ENCODE results near the gene MTARC2.

MTARC2 gene

DNA sequence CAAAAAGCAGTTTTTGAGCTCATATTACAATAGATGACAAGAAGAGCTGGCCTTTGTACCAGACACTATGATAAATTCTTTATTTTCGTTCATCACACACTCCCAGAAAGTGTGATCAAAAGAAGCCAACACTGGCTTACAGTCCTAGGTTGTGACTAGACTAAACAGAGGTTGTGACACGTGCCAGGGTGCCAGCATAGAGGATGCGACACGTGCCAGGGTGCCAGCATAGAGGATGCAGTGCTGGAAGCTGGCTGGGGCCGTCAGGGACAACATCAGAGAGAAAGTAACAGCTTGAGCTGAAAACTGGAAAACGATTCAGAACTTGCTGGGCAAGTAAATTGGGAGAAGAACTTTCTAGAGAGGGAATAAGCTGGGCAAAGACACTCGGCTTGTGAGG lies 40.8 kb downstream of the MTARC2 start:
- H3K9me3 ChIP-seq (ENCODE audit: insufficient read depth, low read depth, low read length): no peaks in the 10 kb centered on the region
- H3K27me3 ChIP-seq (ENCODE audit: insufficient read depth, low read length): no peaks in the 10 kb centered on the region
- H3K36me3 ChIP-seq (ENCODE audit: insufficient read depth, low read length): peaks cover 14% of the 10 kb centered on the region; the same call in 1 of the 2 replicates
- no peak overlapping the region for H3K4me3 ChIP-seq (ENCODE audit: low read length)
- H3K4me1 ChIP-seq (ENCODE audit: insufficient read depth, low read length): peaks cover 13% of the 10 kb centered on the region; the same call in 1 of the 2 replicates
- no peak overlapping the region for H3K27ac ChIP-seq (ENCODE audit: low read depth, low read length)
- H3K9ac ChIP-seq (ENCODE audit: low read depth, low read length): no peak overlapping the region
- WGBS: 94% methylated on average over 7 of the region's 7 CpGs

DNA sequence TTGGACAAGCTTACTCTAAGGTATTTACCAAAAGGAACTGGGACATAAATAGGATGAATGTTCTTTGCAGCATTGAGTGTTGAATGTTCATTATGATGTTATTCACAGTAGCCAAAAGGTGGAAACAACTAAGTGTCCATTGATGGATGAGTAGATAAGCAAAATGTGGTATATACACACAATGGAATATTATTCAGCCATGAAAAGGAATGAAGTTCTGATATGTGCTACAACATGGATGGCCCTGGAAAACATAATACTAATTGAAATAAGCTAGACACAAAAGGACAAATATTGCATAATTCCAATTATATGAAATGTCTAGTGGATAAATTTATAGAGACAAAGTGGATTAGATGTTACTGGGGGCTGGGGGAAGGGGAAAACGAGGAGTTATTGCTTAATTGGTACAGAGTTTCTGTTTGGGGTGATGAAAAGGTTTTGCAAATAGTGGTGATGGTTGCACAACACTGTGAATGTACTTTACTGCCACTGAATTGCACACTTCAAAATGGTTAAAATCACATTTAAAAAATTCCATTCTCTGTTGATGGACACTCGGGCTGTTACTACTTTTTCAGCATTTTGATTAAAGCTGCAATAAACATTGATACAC lies 41.5 kb downstream of the MTARC2 start:
- H3K9ac ChIP-seq (ENCODE audit: low read depth, low read length): no peak overlapping the region
- peaks cover 13% of the 10 kb centered on the region; the same call in 1 of the 2 replicates for H3K4me1 ChIP-seq (ENCODE audit: insufficient read depth, low read length)
- H3K4me3 ChIP-seq (ENCODE audit: low read length): no peak overlapping the region
- WGBS: 91% methylated on average over 2 of the region's 2 CpGs
- H3K27ac ChIP-seq (ENCODE audit: low read depth, low read length): no peak overlapping the region
- peaks cover 14% of the 10 kb centered on the region; the same call in 1 of the 2 replicates for H3K36me3 ChIP-seq (ENCODE audit: insufficient read depth, low read length)
- H3K27me3 ChIP-seq (ENCODE audit: insufficient read depth, low read length): no peaks in the 10 kb centered on the region
- no peaks in the 10 kb centered on the region for H3K9me3 ChIP-seq (ENCODE audit: insufficient read depth, low read depth, low read length)

DNA sequence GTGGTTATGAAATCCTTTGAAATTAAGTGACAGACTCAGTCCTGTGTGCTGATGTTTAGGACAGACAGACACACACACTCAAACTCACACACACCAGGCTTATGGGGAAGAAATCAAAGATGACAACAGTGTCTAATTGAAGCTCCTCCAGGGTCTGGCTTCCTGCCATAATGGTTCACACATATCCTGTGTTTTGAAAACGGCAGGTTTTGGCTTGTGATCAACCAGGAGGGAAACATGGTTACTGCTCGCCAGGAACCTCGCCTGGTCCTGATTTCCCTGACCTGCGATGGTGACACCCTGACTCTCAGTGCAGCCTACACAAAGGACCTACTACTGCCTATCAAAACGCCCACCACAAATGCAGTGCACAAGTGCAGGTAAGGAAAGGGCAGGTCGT lies 43.2 kb downstream of the MTARC2 start:
- H3K27ac ChIP-seq (ENCODE audit: low read depth, low read length): no peak overlapping the region
- no peaks in the 10 kb centered on the region for H3K4me1 ChIP-seq (ENCODE audit: insufficient read depth, low read length)

GRCh38 chr1:220791956-220792355 lies 43.8 kb downstream of the MTARC2 start:
- H3K27me3 ChIP-seq (ENCODE audit: insufficient read depth, low read length): no peaks in the 10 kb centered on the region
- no peak overlapping the region for H3K9ac ChIP-seq (ENCODE audit: low read depth, low read length)
- no peaks in the 10 kb centered on the region for H3K4me1 ChIP-seq (ENCODE audit: insufficient read depth, low read length)
- no peak overlapping the region for H3K4me3 ChIP-seq (ENCODE audit: low read length)
- WGBS: 94% methylated on average over 5 of the region's 5 CpGs
- H3K9me3 ChIP-seq (ENCODE audit: insufficient read depth, low read depth, low read length): no peaks in the 10 kb centered on the region
- no peak overlapping the region for H3K27ac ChIP-seq (ENCODE audit: low read depth, low read length)
- peaks cover 19% of the 10 kb centered on the region for H3K36me3 ChIP-seq (ENCODE audit: insufficient read depth, low read length)

More for the DNA sequence above, 43.2 kb downstream of the MTARC2 start:
- Histone ChIP-seq H3K9ac (ENCODE audit: low read depth, low read length) (no peak overlapping the region), H3K36me3 (ENCODE audit: insufficient read depth, low read length) (peaks cover 14% of the 10 kb centered on the region; the same call in 1 of the 2 replicates), H3K27me3 (ENCODE audit: insufficient read depth, low read length) (no peaks in the 10 kb centered on the region), H3K4me3 (ENCODE audit: low read length) (no peak overlapping the region), H3K9me3 (ENCODE audit: insufficient read depth, low read depth, low read length) (no peaks in the 10 kb centered on the region)
- WGBS: 96% methylated on average over 6 of the region's 6 CpGs

DNA sequence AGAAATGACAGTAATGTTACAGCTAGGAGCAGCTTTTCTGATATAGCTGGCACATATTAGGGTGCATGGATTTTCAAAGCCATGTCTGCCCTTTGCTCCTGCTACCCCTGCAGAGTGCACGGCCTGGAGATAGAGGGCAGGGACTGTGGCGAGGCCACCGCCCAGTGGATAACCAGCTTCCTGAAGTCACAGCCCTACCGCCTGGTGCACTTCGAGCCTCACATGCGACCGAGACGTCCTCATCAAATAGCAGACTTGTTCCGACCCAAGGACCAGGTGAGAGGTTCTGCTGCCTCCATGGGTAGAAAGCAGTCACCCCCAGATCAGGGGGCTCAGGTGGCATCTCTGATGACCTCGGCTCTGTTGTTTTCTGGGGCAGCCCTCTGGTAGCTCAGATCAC lies 48.4 kb downstream of the MTARC2 start:
- H3K9me3 ChIP-seq (ENCODE audit: insufficient read depth, low read depth, low read length): no peaks in the 10 kb centered on the region
- 93% methylated on average over 10 of the region's 10 CpGs for WGBS
- no peaks in the 10 kb centered on the region for H3K4me1 ChIP-seq (ENCODE audit: insufficient read depth, low read length)
- no peaks in the 10 kb centered on the region for H3K27me3 ChIP-seq (ENCODE audit: insufficient read depth, low read length)
- no peak overlapping the region for H3K9ac ChIP-seq (ENCODE audit: low read depth, low read length)
- H3K27ac ChIP-seq (ENCODE audit: low read depth, low read length): no peak overlapping the region
- H3K36me3 ChIP-seq (ENCODE audit: insufficient read depth, low read length): peaks cover 50% of the 10 kb centered on the region
- no peak overlapping the region for H3K4me3 ChIP-seq (ENCODE audit: low read length)

GRCh38 chr1:220797044-220797443 lies 48.9 kb downstream of the MTARC2 start:
- H3K9ac ChIP-seq (ENCODE audit: low read depth, low read length): no peak overlapping the region
- H3K36me3 ChIP-seq (ENCODE audit: insufficient read depth, low read length): peaks cover 51% of the 10 kb centered on the region
- no peaks in the 10 kb centered on the region for H3K9me3 ChIP-seq (ENCODE audit: insufficient read depth, low read depth, low read length)
- H3K4me3 ChIP-seq (ENCODE audit: low read length): no peak overlapping the region
- H3K27me3 ChIP-seq (ENCODE audit: insufficient read depth, low read length): no peaks in the 10 kb centered on the region
- H3K4me1 ChIP-seq (ENCODE audit: insufficient read depth, low read length): no peaks in the 10 kb centered on the region
- H3K27ac ChIP-seq (ENCODE audit: low read depth, low read length): no peak overlapping the region

GRCh38 chr1:220797553-220797952 lies 49.4 kb downstream of the MTARC2 start:
- WGBS: 98% methylated on average over 3 of the region's 3 CpGs
- no peaks in the 10 kb centered on the region for H3K9me3 ChIP-seq (ENCODE audit: insufficient read depth, low read depth, low read length)
- H3K36me3 ChIP-seq (ENCODE audit: insufficient read depth, low read length): peaks cover 48% of the 10 kb centered on the region
- H3K4me3 ChIP-seq (ENCODE audit: low read length): no peak overlapping the region
- H3K27me3 ChIP-seq (ENCODE audit: insufficient read depth, low read length): no peaks in the 10 kb centered on the region
- no peaks in the 10 kb centered on the region for H3K4me1 ChIP-seq (ENCODE audit: insufficient read depth, low read length)
- H3K9ac ChIP-seq (ENCODE audit: low read depth, low read length): no peak overlapping the region
- no peak overlapping the region for H3K27ac ChIP-seq (ENCODE audit: low read depth, low read length)

GRCh38 chr1:220798338-220798737 lies 50.2 kb downstream of the MTARC2 start:
- no peak overlapping the region for H3K27ac ChIP-seq (ENCODE audit: low read depth, low read length)
- no peak overlapping the region for H3K4me3 ChIP-seq (ENCODE audit: low read length)
- no peaks in the 10 kb centered on the region for H3K4me1 ChIP-seq (ENCODE audit: insufficient read depth, low read length)
- H3K9ac ChIP-seq (ENCODE audit: low read depth, low read length): no peak overlapping the region
- H3K27me3 ChIP-seq (ENCODE audit: insufficient read depth, low read length): no peaks in the 10 kb centered on the region
- 90% methylated on average over 2 of the region's 2 CpGs for WGBS
- no peaks in the 10 kb centered on the region for H3K9me3 ChIP-seq (ENCODE audit: insufficient read depth, low read depth, low read length)
- peaks cover 47% of the 10 kb centered on the region for H3K36me3 ChIP-seq (ENCODE audit: insufficient read depth, low read length)

GRCh38 chr1:220800262-220800661 lies 52.1 kb downstream of the MTARC2 start:
- Histone ChIP-seq H3K4me1 (ENCODE audit: insufficient read depth, low read length) (no peaks in the 10 kb centered on the region), H3K4me3 (ENCODE audit: low read length) (no peak overlapping the region), H3K9ac (ENCODE audit: low read depth, low read length) (no peak overlapping the region), H3K27ac (ENCODE audit: low read depth, low read length) (no peak overlapping the region), H3K36me3 (ENCODE audit: insufficient read depth, low read length) (peaks cover 50% of the 10 kb centered on the region), H3K9me3 (ENCODE audit: insufficient read depth, low read depth, low read length) (no peaks in the 10 kb centered on the region), H3K27me3 (ENCODE audit: insufficient read depth, low read length) (no peaks in the 10 kb centered on the region)
- WGBS: 94% methylated on average over 6 of the region's 6 CpGs

GRCh38 chr1:220803401-220804201 lies 55.5 kb downstream of the MTARC2 start:
- no peak overlapping the region for H3K27ac ChIP-seq (ENCODE audit: low read depth, low read length)

DNA sequence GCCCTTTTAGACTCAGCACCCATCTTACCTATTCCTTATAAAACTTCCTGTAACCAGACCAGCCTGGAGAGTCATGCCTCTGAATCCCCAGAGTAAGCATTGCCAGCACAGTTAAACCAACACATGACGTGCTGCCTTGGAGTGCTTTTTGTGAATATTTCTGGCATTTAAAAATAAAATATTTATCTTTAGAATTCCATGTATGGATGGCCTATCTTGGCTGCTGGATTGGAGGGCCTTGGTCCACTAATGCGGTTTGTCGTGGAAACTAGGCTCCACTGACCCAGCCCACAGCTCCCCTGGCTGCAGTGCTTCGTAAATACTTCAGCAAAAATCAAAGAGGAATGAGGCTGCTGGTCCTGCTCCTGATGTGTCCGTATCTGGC lies 56.1 kb downstream of the MTARC2 start:
- Histone ChIP-seq H3K9me3 (ENCODE audit: insufficient read depth, low read depth, low read length) (no peaks in the 10 kb centered on the region), H3K9ac (ENCODE audit: low read depth, low read length) (no peak overlapping the region), H3K4me1 (ENCODE audit: insufficient read depth, low read length) (no peaks in the 10 kb centered on the region), H3K27me3 (ENCODE audit: insufficient read depth, low read length) (no peaks in the 10 kb centered on the region), H3K36me3 (ENCODE audit: insufficient read depth, low read length) (peaks cover 39% of the 10 kb centered on the region), H3K4me3 (ENCODE audit: low read length) (no peak overlapping the region), H3K27ac (ENCODE audit: low read depth, low read length) (no peak overlapping the region)
- 95% methylated on average over 5 of the region's 5 CpGs for WGBS

More at GRCh38 chr1:220803401-220804201, 55.5 kb downstream of the MTARC2 start:
- H3K9me3 ChIP-seq (ENCODE audit: insufficient read depth, low read depth, low read length): no peaks in the 10 kb centered on the region
- no peak overlapping the region for H3K4me3 ChIP-seq (ENCODE audit: low read length)
- peaks cover 43% of the 10 kb centered on the region for H3K36me3 ChIP-seq (ENCODE audit: insufficient read depth, low read length)
- H3K9ac ChIP-seq (ENCODE audit: low read depth, low read length): no peak overlapping the region
- H3K27me3 ChIP-seq (ENCODE audit: insufficient read depth, low read length): no peaks in the 10 kb centered on the region
- WGBS: 89% methylated on average over 9 of the region's 10 CpGs
- H3K4me1 ChIP-seq (ENCODE audit: insufficient read depth, low read length): no peaks in the 10 kb centered on the region

Data from HUES64 (cell line).